WTC11 (cell line): ENCODE data around the gene SAMM50. TPM values are rescaled to one million over a fixed set of nuclear protein-coding genes. Genes with fewer than 3 reads are reported as not detected.
A peak's percentile ranks its signal among the peaks of the same experiment; 100 is the strongest.

Experiments
- CREB1 ChIP-seq: sonication (generic); formaldehyde crosslinking; IDR thresholded peaks from 2 replicates; pipeline ENCODE4 v1.8.0; 2023; ENCODE audit warnings: mild to moderate bottlenecking, missing genetic modification reagents
- CREM ChIP-seq: sonication (generic); formaldehyde crosslinking; IDR thresholded peaks from 2 replicates; pipeline ENCODE4 v1.8.1; 2022; ENCODE audit warnings: mild to moderate bottlenecking, missing genetic modification reagents, moderate library complexity
- IRF2 ChIP-seq: sonication (generic); formaldehyde crosslinking; IDR thresholded peaks from 2 replicates; pipeline ENCODE4 v1.8.0; 2022; ENCODE audit warnings: low read depth, missing genetic modification reagents, borderline replicate concordance
- JUN ChIP-seq: sonication (generic); formaldehyde crosslinking; IDR thresholded peaks from 2 replicates; pipeline ENCODE4 v1.8.0; 2023; ENCODE audit warnings: mild to moderate bottlenecking, missing genetic modification reagents
- MYBL2 ChIP-seq: sonication (generic); formaldehyde crosslinking; IDR thresholded peaks from 2 replicates; pipeline ENCODE4 v1.8.1; 2023; ENCODE audit warnings: mild to moderate bottlenecking, moderate library complexity, missing genetic modification reagents
- NR2C2 ChIP-seq: sonication (generic); formaldehyde crosslinking; IDR thresholded peaks from 2 replicates; pipeline ENCODE4 v1.8.0; 2022; ENCODE audit warnings: mild to moderate bottlenecking, missing genetic modification reagents
- RORB ChIP-seq: fragments of 250-450 bp; sonication (Bioruptor Pico); IDR thresholded peaks from 2 replicates; pipeline ENCODE4 v1.9.0; 2021; ENCODE audit warnings: mild to moderate bottlenecking
- TCF7 ChIP-seq: sonication (generic); formaldehyde crosslinking; IDR thresholded peaks from 2 replicates; pipeline ENCODE4 v1.8.0; 2022; ENCODE audit warnings: mild to moderate bottlenecking, low read depth, missing genetic modification reagents, moderate library complexity
- TEAD1 ChIP-seq: sonication (generic); formaldehyde crosslinking; IDR thresholded peaks from 2 replicates; pipeline ENCODE4 v1.8.0; 2022; ENCODE audit warnings: mild to moderate bottlenecking, missing genetic modification reagents
- TP53 ChIP-seq: sonication (generic); formaldehyde crosslinking; IDR thresholded peaks from 2 replicates; pipeline ENCODE4 v1.8.1; 2023; ENCODE audit warnings: mild to moderate bottlenecking, missing genetic modification reagents
- ZNF138 ChIP-seq: sonication (generic); formaldehyde crosslinking; conservative IDR thresholded peaks from 2 replicates; pipeline ENCODE4 v1.8.1; 2022; ENCODE audit warnings: mild to moderate bottlenecking, moderate library complexity, missing genetic modification reagents
- ZNF281 ChIP-seq: sonication (generic); formaldehyde crosslinking; IDR thresholded peaks from 2 replicates; pipeline ENCODE4 v1.8.0; 2023; ENCODE audit warnings: mild to moderate bottlenecking, missing genetic modification reagents
- ZSCAN18 ChIP-seq: fragments of 250-450 bp; sonication (Bioruptor Pico); IDR thresholded peaks from 2 replicates; pipeline ENCODE4 v2.1.2; 2022; ENCODE audit warnings: mild to moderate bottlenecking, moderate library complexity
- total RNA-seq: library from RNA; stranded (reverse); gene quantifications from 3 replicates; pipeline ENCODE4 v1.2.3, GENCODE V29; 2021
- TF ChIP-seq, protein P1 (sequence below): sonication (generic); formaldehyde crosslinking; IDR thresholded peaks from 2 replicates; pipeline ENCODE4 v1.8.0; 2023; ENCODE audit warnings: missing genetic modification reagents, mild to moderate bottlenecking, borderline replicate concordance
- TF ChIP-seq, protein P2 (sequence below): sonication (generic); formaldehyde crosslinking; IDR thresholded peaks from 2 replicates; pipeline ENCODE4 v1.8.1; 2023; ENCODE audit warnings: mild to moderate bottlenecking, moderate library complexity, missing genetic modification reagents
- TF ChIP-seq, protein P3 (sequence below): fragments of 250-450 bp; sonication (Bioruptor Pico); conservative IDR thresholded peaks from 2 replicates; pipeline ENCODE4 v1.9.0; 2021; ENCODE audit warnings: mild to moderate bottlenecking

SAMM50 gene
- total RNA-seq, 1 experiment from 2014 or later = 72.1 TPM

DNA sequence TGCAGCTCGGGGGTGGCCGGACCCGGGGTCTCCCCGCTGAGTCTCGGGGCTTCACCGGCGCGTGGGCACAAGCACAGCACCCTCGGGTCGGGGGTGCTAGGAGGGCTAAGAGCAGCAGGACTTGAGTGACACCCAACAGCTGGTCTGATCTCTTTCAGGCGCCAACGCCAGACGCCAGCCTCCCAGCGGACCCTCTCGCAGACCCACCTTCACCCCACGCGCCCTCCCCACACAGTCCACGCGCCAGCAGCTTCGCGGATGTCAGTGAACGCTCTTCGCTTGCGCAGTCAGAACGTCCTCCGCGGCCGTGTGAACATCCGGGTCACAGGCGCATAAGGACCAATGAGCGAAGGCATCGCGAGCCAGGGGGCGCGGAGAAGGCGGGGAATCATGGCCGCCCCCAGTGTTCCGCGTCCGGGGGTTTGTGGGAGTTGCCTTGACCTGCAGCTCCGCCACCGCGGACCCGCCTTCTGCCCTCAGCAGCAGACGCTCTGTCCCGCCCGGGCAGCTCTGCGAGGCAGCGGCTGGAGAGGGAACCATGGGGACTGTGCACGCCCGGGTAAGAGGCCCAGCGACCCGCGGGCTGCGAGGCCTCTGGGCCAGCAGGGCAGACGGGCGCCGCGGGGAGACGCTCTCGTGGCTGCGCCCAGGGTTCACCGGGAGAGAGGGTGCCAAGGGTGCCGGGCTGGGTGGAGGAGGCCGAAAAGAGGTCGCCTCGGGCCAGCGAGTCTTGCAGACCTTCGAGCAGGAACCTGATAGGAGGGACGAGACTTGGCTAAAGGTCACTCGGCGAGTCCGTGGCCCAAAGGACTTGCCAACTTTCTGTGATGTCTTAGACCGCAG is at the start of gene SAMM50 (continued):
- no peak for TF ChIP-seq JUN
- TF ChIP-seq ZNF281 (CRISPR knock-in tag) = no peak
- TF ChIP-seq, protein P1, sequence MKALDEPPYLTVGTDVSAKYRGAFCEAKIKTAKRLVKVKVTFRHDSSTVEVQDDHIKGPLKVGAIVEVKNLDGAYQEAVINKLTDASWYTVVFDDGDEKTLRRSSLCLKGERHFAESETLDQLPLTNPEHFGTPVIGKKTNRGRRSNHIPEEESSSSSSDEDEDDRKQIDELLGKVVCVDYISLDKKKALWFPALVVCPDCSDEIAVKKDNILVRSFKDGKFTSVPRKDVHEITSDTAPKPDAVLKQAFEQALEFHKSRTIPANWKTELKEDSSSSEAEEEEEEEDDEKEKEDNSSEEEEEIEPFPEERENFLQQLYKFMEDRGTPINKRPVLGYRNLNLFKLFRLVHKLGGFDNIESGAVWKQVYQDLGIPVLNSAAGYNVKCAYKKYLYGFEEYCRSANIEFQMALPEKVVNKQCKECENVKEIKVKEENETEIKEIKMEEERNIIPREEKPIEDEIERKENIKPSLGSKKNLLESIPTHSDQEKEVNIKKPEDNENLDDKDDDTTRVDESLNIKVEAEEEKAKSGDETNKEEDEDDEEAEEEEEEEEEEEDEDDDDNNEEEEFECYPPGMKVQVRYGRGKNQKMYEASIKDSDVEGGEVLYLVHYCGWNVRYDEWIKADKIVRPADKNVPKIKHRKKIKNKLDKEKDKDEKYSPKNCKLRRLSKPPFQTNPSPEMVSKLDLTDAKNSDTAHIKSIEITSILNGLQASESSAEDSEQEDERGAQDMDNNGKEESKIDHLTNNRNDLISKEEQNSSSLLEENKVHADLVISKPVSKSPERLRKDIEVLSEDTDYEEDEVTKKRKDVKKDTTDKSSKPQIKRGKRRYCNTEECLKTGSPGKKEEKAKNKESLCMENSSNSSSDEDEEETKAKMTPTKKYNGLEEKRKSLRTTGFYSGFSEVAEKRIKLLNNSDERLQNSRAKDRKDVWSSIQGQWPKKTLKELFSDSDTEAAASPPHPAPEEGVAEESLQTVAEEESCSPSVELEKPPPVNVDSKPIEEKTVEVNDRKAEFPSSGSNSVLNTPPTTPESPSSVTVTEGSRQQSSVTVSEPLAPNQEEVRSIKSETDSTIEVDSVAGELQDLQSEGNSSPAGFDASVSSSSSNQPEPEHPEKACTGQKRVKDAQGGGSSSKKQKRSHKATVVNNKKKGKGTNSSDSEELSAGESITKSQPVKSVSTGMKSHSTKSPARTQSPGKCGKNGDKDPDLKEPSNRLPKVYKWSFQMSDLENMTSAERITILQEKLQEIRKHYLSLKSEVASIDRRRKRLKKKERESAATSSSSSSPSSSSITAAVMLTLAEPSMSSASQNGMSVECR (CRISPR knock-in tag) = 0 out of 2 replicates have a peak, but pooled peaks have one; percentile 79
- peak; percentile 67; the same call in 1 of the 2 replicates for TF ChIP-seq CREM (CRISPR knock-in tag)
- no peak for TF ChIP-seq CREB1 (CRISPR knock-in tag)
- TF ChIP-seq ZNF138 (CRISPR knock-in tag) = peak; percentile 87
- TF ChIP-seq IRF2 (CRISPR knock-in tag) = no peak
- TF ChIP-seq, protein P2, sequence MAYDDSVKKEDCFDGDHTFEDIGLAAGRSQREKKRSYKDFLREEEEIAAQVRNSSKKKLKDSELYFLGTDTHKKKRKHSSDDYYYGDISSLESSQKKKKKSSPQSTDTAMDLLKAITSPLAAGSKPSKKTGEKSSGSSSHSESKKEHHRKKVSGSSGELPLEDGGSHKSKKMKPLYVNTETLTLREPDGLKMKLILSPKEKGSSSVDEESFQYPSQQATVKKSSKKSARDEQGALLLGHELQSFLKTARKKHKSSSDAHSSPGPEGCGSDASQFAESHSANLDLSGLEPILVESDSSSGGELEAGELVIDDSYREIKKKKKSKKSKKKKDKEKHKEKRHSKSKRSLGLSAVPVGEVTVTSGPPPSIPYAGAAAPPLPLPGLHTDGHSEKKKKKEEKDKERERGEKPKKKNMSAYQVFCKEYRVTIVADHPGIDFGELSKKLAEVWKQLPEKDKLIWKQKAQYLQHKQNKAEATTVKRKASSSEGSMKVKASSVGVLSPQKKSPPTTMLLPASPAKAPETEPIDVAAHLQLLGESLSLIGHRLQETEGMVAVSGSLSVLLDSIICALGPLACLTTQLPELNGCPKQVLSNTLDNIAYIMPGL = no peak; the same call in 1 of the 2 replicates
- TF ChIP-seq, protein P3, sequence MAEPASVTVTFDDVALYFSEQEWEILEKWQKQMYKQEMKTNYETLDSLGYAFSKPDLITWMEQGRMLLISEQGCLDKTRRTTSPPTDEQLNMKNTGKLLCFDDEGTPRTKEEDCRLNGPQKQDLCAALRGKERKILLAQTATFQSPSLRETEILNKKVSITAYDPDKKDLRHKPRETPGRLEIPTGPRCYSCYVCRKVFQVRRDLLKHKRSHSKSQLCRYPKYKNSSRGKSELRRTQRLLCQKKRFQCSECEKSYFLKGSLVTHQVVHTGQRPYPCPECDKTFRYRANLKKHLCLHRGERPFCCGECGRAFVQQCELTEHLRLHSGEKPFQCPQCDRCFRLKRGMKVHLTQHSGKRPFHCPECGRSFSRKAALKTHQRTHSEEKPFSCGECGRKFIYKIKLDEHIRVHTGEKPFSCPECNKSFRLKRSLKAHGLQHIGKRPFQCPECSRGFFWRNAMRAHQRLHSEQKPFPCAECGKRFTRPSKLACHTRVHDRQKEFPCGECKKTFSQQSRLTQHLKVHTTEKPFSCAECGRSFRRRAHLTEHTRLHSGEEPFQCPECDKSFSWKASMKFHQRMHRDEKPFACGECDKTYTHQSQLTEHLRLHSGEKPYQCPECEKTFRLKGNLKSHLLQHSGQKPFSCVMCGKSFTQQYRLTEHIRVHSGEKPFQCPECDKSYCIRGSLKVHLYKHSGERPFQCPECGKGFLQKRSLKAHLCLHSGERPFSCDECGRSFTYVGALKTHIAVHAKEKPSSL (CRISPR knock-in tag) = no peak
- peak; percentile 55; the same call in 1 of the 2 replicates for TF ChIP-seq TP53 (CRISPR knock-in tag)
- no peak for TF ChIP-seq ZSCAN18 (CRISPR knock-in tag)
- TF ChIP-seq MYBL2 (CRISPR knock-in tag) = peak; percentile 65; the same call in 1 of the 2 replicates
- TF ChIP-seq TCF7 = no peak
- no peak for TF ChIP-seq RORB (CRISPR knock-in tag)
- TF ChIP-seq TEAD1 (CRISPR knock-in tag) = peak; percentile 55
- TF ChIP-seq NR2C2 (CRISPR knock-in tag) = peak; percentile 80
